RWPE1 (cell line): ENCODE data around the gene SLC36A1.

Experiments used
- CTCF ChIA-PET: fragments of 350-600 bp; sonication (Branson Sonifier 250); formaldehyde crosslinking; extraction: SDS; loops from one replicate; lab custom pipeline; 2021; lab: Yijun Ruan, JAX
- POLR2A ChIA-PET: fragments of 400-600 bp; formaldehyde crosslinking; extraction: SDS; loops from one replicate; lab custom pipeline; 2020; ENCODE audit warnings: antibody characterized with exemption; ENCODE audit not compliant: low non-redundant PET; lab: Yijun Ruan, JAX
- DNase-seq: peaks from one replicate; pipeline ENCODE4 v3.0.0; 2012; ENCODE audit warnings: low spot score
- H3K27ac ChIP-seq: fragments of 450-650 bp; 2 replicates; pipeline ENCODE4 v1.5.1; 2017
- TF ChIP-seq, protein P1 (sequence below): fragments of 450-650 bp; conservative IDR thresholded peaks from 2 replicates; pipeline ENCODE4 v1.5.1; 2017; ENCODE audit warnings: low read depth, mild to moderate bottlenecking

The SLC36A1 gene

GRCh38 chr5:151447174-151448037 lies at the start of gene SLC36A1:
TSS of gene SLC36A1 (plus strand) at chr5:151447603. CDS start at chr5:151458793, 11,190 bp downstream.
- peak; percentile 97 for DNase-seq
- CTCF ChIA-PET = interaction anchor here (0.6 to 1.9 kb wide), 13 partner anchors 10 to 332 kb away, joined by 3 to 15 read pairs (median 5); no protein-coding TSS in a partner anchor
- TF ChIP-seq, protein P1, sequence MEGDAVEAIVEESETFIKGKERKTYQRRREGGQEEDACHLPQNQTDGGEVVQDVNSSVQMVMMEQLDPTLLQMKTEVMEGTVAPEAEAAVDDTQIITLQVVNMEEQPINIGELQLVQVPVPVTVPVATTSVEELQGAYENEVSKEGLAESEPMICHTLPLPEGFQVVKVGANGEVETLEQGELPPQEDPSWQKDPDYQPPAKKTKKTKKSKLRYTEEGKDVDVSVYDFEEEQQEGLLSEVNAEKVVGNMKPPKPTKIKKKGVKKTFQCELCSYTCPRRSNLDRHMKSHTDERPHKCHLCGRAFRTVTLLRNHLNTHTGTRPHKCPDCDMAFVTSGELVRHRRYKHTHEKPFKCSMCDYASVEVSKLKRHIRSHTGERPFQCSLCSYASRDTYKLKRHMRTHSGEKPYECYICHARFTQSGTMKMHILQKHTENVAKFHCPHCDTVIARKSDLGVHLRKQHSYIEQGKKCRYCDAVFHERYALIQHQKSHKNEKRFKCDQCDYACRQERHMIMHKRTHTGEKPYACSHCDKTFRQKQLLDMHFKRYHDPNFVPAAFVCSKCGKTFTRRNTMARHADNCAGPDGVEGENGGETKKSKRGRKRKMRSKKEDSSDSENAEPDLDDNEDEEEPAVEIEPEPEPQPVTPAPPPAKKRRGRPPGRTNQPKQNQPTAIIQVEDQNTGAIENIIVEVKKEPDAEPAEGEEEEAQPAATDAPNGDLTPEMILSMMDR = peak; percentile 99
- POLR2A ChIA-PET = interaction anchor here (1.0 to 1.4 kb wide), 2 partner anchors 39 to 205 kb away, joined by 3 to 4 read pairs; no protein-coding TSS in a partner anchor
- peak within 1 kb of the TSS; percentile 70 for H3K27ac ChIP-seq

- no peak for DNase-seq
- CTCF ChIA-PET = interaction anchor here (0.6 to 0.7 kb wide), 3 partner anchors 20 to 401 kb away, joined by 3 read pairs; no protein-coding TSS in a partner anchor
- no peak overlapping the region for H3K27ac ChIP-seq
- TF ChIP-seq, protein P1 = no peak
- POLR2A ChIA-PET = no interaction called here
Observed at GRCh38 chr5:151405334-151406160, 41.9 kb upstream of the SLC36A1 start.

- CTCF ChIA-PET = interaction anchor here (0.6 to 0.7 kb wide), 3 partner anchors 21 to 400 kb away, joined by 3 read pairs; no protein-coding TSS in a partner anchor
- TF ChIP-seq, protein P1 = peak; percentile 55
- no peak overlapping the region for H3K27ac ChIP-seq
- peak; percentile 44 for DNase-seq
- POLR2A ChIA-PET = no interaction called here
Observed at GRCh38 chr5:151406322-151406947, 41.0 kb upstream of the SLC36A1 start.

DNA sequence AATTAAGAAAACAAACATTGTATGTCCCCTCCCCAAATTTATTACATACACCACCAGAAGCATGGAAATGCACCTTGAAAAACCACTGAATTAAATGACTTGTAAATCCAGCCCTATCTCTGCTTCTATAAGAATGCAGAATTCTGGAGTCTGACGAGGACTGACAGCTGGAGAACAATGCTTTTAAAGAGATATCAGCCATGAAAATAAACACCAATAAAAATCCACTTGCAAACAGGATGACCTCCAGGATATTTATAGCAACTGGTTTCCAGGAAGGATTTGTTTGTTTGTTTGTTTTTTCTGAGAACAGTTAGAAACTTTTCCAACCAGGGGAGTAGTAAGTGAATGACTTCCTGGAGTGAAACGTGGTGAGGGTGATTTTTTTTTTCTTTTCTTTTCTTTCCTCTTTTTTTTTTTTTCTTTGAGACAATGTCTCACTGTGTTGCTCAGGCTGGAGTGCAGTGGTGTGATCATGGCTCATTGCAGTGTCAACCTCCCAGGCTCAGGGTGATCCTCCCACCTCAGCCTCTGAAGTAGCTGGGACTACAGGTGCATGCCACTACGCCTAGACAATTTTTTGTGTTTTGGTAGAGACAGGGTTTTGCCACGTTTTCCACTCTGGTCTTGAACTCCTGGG lies 38.7 kb upstream of the SLC36A1 start:
- TF ChIP-seq, protein P1 = no peak
- CTCF ChIA-PET = no interaction called here
- H3K27ac ChIP-seq = no peak overlapping the region
- DNase-seq = no peak
- POLR2A ChIA-PET = no interaction called here

- TF ChIP-seq, protein P1 = no peak
- POLR2A ChIA-PET = no interaction called here
- CTCF ChIA-PET = no interaction called here
- no peak overlapping the region for H3K27ac ChIP-seq
- no peak for DNase-seq
Observed at GRCh38 chr5:151413800-151414199, 33.6 kb upstream of the SLC36A1 start.
